Measurements from ENCODE around the gene CSTPP1. TPM values are rescaled to one million over a fixed set of nuclear protein-coding genes. Genes with fewer than 3 reads are reported as not detected.

Gene CSTPP1
- total RNA-seq, 2 donors from 2014 or later: 35.8 to 63.6 TPM

- no peak overlapping the region for H3K4me3 ChIP-seq
- DNase-seq: no peak
- no peak for TF ChIP-seq CTCF (IDR thresholded peaks at IDR 0.05)
- H3K4me1 ChIP-seq: no peaks in the 10 kb centered on the region
- intact Hi-C loops (cut with DNase I): no loop called here
- no peak overlapping the region for H3K9ac ChIP-seq (ENCODE audit: low read depth in 2 of 2, low read length in 2 of 2)
- H3K27ac ChIP-seq: no peak overlapping the region
- H3K9me3 ChIP-seq: no peaks in the 10 kb centered on the region
- H3K27me3 ChIP-seq: no peaks in the 10 kb centered on the region
- no peaks in the 10 kb centered on the region for H3K36me3 ChIP-seq
These were observed 96.9 kb downstream of the CSTPP1 start for GRCh38 chr11:47033439-47033838.

GRCh38 chr11:47034091-47034490 lies 97.5 kb downstream of the CSTPP1 start:
- Histone ChIP-seq H3K9me3 (no peaks in the 10 kb centered on the region), H3K27ac (no peak overlapping the region), H3K9ac (ENCODE audit: low read depth in 2 of 2, low read length in 2 of 2) (no peak overlapping the region), H3K36me3 (no peaks in the 10 kb centered on the region), H3K27me3 (no peaks in the 10 kb centered on the region), H3K4me1 (no peaks in the 10 kb centered on the region), H3K4me3 (no peak overlapping the region)
- no peak for TF ChIP-seq CTCF (IDR thresholded peaks at IDR 0.05)
- intact Hi-C loops (cut with DNase I): no loop called here
- no peak for DNase-seq

- Histone ChIP-seq H3K27ac (no peak overlapping the region), H3K9ac (ENCODE audit: low read depth in 2 of 2, low read length in 2 of 2) (no peak overlapping the region), H3K9me3 (no peaks in the 10 kb centered on the region), H3K27me3 (no peaks in the 10 kb centered on the region), H3K36me3 (no peaks in the 10 kb centered on the region), H3K4me1 (no peaks in the 10 kb centered on the region), H3K4me3 (no peak overlapping the region)
- TF ChIP-seq CTCF (IDR thresholded peaks at IDR 0.05): no peak
- no peak for DNase-seq
- intact Hi-C loops (cut with DNase I): no loop called here
These were observed 98.5 kb downstream of the CSTPP1 start for GRCh38 chr11:47035108-47035507.

GRCh38 chr11:47044119-47044518 lies 107.6 kb downstream of the CSTPP1 start:
- Histone ChIP-seq H3K9me3 (no peaks in the 10 kb centered on the region), H3K27me3 (no peaks in the 10 kb centered on the region)
- intact Hi-C loops (cut with DNase I): no loop called here

GRCh38 chr11:47047972-47048371 lies 111.4 kb downstream of the CSTPP1 start:
- no peak overlapping the region for H3K27ac ChIP-seq
- H3K4me3 ChIP-seq: no peak overlapping the region
- no peak for DNase-seq
- H3K9me3 ChIP-seq: no peaks in the 10 kb centered on the region
- no peak for TF ChIP-seq CTCF (IDR thresholded peaks at IDR 0.05)
- intact Hi-C loops (cut with DNase I): no loop called here
- no peaks in the 10 kb centered on the region for H3K4me1 ChIP-seq
- no peaks in the 10 kb centered on the region for H3K27me3 ChIP-seq
- H3K36me3 ChIP-seq: no peaks in the 10 kb centered on the region
- no peak overlapping the region for H3K9ac ChIP-seq (ENCODE audit: low read depth in 2 of 2, low read length in 2 of 2)

More at GRCh38 chr11:47044119-47044518, 107.6 kb downstream of the CSTPP1 start:
- DNase-seq: no peak
- Histone ChIP-seq H3K4me3 (no peak overlapping the region), H3K36me3 (no peaks in the 10 kb centered on the region), H3K4me1 (no peaks in the 10 kb centered on the region), H3K27ac (no peak overlapping the region), H3K9ac (ENCODE audit: low read depth in 2 of 2, low read length in 2 of 2) (no peak overlapping the region)
- TF ChIP-seq CTCF (IDR thresholded peaks at IDR 0.05): no peak

- no peaks in the 10 kb centered on the region for H3K27me3 ChIP-seq
- no peaks in the 10 kb centered on the region for H3K4me1 ChIP-seq
- TF ChIP-seq CTCF (IDR thresholded peaks at IDR 0.05): no peak
- H3K9ac ChIP-seq (ENCODE audit: low read depth in 2 of 2, low read length in 2 of 2): no peak overlapping the region
- no peak for DNase-seq
- no peaks in the 10 kb centered on the region for H3K9me3 ChIP-seq
- no peak overlapping the region for H3K4me3 ChIP-seq
- H3K27ac ChIP-seq: no peak overlapping the region
- H3K36me3 ChIP-seq: no peaks in the 10 kb centered on the region
- intact Hi-C loops (cut with DNase I): no loop called here
These were observed 113.7 kb downstream of the CSTPP1 start for GRCh38 chr11:47050284-47050683.
